Right lobe of liver (tissue), 6 donors: ENCODE measurements around the gene PTGER2. TPM values are rescaled to one million over a fixed set of nuclear protein-coding genes. Genes with fewer than 3 reads are reported as not detected.
A peak's percentile ranks its signal among the peaks of the same experiment; 100 is the strongest.

Experiments used
- ATAC-seq, 4 donors: fragments of 200-7000 bp; cut with Tn5 transposase; one replicate each; pipeline ENCODE4 v1.9.1; 2020; ENCODE audit warnings: mild to moderate bottlenecking in 4 of 4, moderate library complexity in 4 of 4
- DNase-seq, 3 donors: peaks; one replicate each; pipeline ENCODE4 v3.0.0-alpha.2; 2020
- H3K27ac ChIP-seq, 3 donors: fragments of 200-600 bp; one replicate each; pipeline ENCODE4 v1.8.0; 2022
- H3K27me3 ChIP-seq, 2 donors: fragments of 200-600 bp; one replicate each; pipeline ENCODE4 v1.8.0; 2022
- H3K36me3 ChIP-seq, 4 donors: fragments of 200-600 bp; sonication (generic) in 1 of 4; one replicate each; pipeline versions ENCODE4 v1.5.1 to v1.8.0; 2017 to 2022; ENCODE audit warnings: control low read depth in 1 of 4
- H3K4me1 ChIP-seq, 4 donors: fragments of 200-600 bp; sonication (generic) in 1 of 4; one replicate each; pipeline versions ENCODE4 v1.5.1 to v1.8.0; 2017 to 2022; ENCODE audit warnings: control low read depth in 1 of 4
- H3K4me3 ChIP-seq, 3 donors: fragments of 200-600 bp; one replicate each; pipeline ENCODE4 v1.8.0; 2022
- H3K9me3 ChIP-seq, 4 donors: fragments of 200-600 bp; sonication (generic) in 1 of 4; one replicate each; pipeline versions ENCODE4 v1.5.1 to v1.8.0; 2017 to 2022; ENCODE audit warnings: control low read depth in 1 of 4
- POLR2A ChIP-seq: fragments of 450-650 bp; IDR thresholded peaks from one replicate; pipeline ENCODE4 v1.6.1; 2017; ENCODE audit warnings: antibody characterized with exemption, mild to moderate bottlenecking
- WGBS: methylation state at CpG from one replicate; pipeline ENCODE4 v1.1.6; 2018; ENCODE audit warnings: low coverage, low lambda C conversion rate; ENCODE audit not compliant: insufficient coverage; ENCODE audit errors: missing lambda C conversion rate; 5-methylcytosine and 5-hydroxymethylcytosine counted together
- intact Hi-C, 2 donors: fragments of 100-400 bp; cut with DNase I; formaldehyde crosslinking; loops; one replicate each; pipeline versions ENCODE4 v1.11.2 to v1.14.1; 2022
- total RNA-seq, 6 experiments: library from RNA; depleted of rRNA in 2 of 6; stranded (reverse); fragments of >200 nt in 2 of 6; fragmentation: NEBNext Ultra II Directional in 3 of 6; extraction: Animal tissue kit (Norgen Biotek cat#: 25700) in 3 of 6; gene quantifications; one replicate each; pipeline versions ENCODE4 v1.1.0 to v1.2.4, GENCODE V29; 2016 to 2023
- TF ChIP-seq, protein P1 (sequence below), 4 donors: fragments of 200-600 bp in 3 of 4; fragments of 450-650 bp in 1 of 4; IDR thresholded peaks; one replicate each; pipeline versions ENCODE4 v1.5.1 to v1.8.0; 2016 to 2022; ENCODE audit warnings: antibody characterized with exemption in 4 of 4, mild to moderate bottlenecking in 2 of 4
- donor health status: DM: no; HTN: yes; CAD: no.
- donor health status: DM: no; HTN: no; CAD: no.
- donor health status: DM: no; HTN: no; CAD: no.
- donor health status: DM: no; HTN: yes; CAD: no.
- donor health status: DM: no; HTN: yes; CAD: no.

PTGER2 gene
- total RNA-seq, 6 experiments from 2014 or later, result 0.24 to 1.9 (median 0.51) TPM

DNA sequence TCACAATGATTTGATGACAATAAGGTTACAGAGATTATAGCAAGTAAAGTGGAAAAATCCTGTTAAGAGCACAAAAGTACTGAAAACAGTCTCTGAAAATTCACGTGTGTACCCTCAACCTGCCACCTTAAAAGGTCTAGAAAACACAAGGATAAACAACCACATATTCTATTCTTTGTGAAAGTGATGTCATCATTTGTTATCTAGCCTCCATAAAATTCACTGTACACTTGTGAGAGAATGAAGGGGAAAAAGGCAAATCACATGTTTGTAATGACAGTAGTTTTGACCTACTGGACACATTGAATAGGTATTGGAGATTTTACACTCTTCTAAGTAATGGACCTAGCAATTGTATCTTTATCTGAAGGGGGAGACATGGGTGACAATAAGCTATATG is 42.6 kb upstream of the PTGER2 start:
- intact Hi-C loops, result no loop called here
- no peak for DNase-seq
- TF ChIP-seq, protein P1, sequence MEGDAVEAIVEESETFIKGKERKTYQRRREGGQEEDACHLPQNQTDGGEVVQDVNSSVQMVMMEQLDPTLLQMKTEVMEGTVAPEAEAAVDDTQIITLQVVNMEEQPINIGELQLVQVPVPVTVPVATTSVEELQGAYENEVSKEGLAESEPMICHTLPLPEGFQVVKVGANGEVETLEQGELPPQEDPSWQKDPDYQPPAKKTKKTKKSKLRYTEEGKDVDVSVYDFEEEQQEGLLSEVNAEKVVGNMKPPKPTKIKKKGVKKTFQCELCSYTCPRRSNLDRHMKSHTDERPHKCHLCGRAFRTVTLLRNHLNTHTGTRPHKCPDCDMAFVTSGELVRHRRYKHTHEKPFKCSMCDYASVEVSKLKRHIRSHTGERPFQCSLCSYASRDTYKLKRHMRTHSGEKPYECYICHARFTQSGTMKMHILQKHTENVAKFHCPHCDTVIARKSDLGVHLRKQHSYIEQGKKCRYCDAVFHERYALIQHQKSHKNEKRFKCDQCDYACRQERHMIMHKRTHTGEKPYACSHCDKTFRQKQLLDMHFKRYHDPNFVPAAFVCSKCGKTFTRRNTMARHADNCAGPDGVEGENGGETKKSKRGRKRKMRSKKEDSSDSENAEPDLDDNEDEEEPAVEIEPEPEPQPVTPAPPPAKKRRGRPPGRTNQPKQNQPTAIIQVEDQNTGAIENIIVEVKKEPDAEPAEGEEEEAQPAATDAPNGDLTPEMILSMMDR (IDR thresholded peaks at IDR 0.05), result no peak
- TF ChIP-seq POLR2A, result no peak
- no peak overlapping the region for H3K4me3 ChIP-seq
- no peak for ATAC-seq
- H3K9me3 ChIP-seq, result no peaks in the 10 kb centered on the region
- no peaks in the 10 kb centered on the region for H3K36me3 ChIP-seq
- 50% methylated on average over 1 of the region's 1 CpG for WGBS
- no peak overlapping the region for H3K27ac ChIP-seq
- H3K4me1 ChIP-seq, result peaks cover 0 to 6% (median 0%) of the 10 kb centered on the region in 4 donors
- peaks cover 0 to 17% of the 10 kb centered on the region in 2 donors for H3K27me3 ChIP-seq

DNA sequence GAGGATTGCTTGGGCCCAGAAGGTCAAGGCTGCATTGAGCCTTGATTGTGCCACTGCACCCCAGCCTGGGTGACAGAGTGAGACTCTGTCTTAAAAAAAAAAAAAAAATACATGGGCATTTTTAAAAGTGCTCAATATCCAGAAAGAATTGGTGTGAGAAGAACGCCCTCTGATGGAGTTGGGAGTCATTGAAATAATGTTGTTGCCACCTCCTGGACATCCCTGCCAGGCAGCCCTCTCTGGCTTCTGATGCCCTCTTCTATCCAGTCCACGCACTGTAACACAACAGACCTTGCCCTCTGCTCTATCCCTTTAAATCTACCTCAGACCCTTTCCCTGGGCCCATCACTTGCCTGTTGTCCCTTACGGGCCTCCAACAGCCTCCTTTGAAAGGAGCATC is 41.7 kb upstream of the PTGER2 start:
- Histone ChIP-seq H3K27ac (no peak overlapping the region), H3K36me3 (no peaks in the 10 kb centered on the region), H3K27me3 (peaks cover 0 to 14% of the 10 kb centered on the region in 2 donors), H3K4me1 (peaks cover 0 to 6% (median 0%) of the 10 kb centered on the region in 4 donors), H3K9me3 (no peaks in the 10 kb centered on the region), H3K4me3 (no peak overlapping the region)
- DNase-seq (no peak), ATAC-seq (peak in 1 of 4 donors; percentile 35)
- intact Hi-C loops, result no loop called here
- no peak for TF ChIP-seq POLR2A
- TF ChIP-seq, protein P1 (IDR thresholded peaks at IDR 0.05), result peak in 1 of 4 donors; percentile 4
- 34% methylated on average over 3 of the region's 3 CpGs for WGBS

DNA sequence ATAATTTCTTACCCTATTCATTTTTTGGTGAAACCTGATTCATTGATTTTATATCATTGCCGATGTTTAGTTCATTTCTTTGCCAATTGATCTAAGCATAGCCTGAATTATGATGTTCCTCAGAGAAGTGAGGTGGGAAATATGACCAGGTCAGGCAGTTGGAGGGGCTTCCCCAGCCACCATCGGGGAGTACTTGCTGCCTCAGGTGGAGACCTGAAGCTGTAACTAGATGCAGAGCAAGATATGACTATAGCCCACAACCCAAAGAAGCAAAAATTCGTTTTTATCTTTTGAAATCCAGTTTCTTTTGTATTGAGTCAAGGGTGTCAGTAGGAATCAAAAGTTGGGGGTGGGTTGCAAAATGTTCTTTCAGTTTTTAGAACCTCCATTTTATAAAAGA is 38.7 kb upstream of the PTGER2 start:
- intact Hi-C loops, result no loop called here

DNA sequence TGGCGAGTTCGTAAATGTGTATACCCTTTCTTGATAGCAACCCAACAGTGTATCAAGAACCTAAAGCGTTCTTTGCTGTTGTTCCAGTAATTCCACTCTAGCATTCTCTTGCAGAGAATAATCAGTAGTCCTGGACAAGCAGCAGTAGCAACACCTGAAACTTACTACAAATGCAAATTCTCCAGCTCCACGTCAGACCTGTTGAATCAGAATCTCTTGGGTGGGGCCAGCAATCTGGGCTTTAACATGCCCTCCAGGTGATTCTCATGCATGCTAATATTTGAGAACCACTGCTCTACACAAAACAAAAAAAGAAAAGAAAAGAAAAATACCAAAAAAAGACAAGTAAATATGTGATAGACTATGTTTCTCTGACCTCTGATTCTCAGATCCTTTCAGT is 36.6 kb upstream of the PTGER2 start:
- no peaks in the 10 kb centered on the region for H3K27me3 ChIP-seq
- ATAC-seq (no peak), DNase-seq (no peak)
- H3K4me3 ChIP-seq, result no peak overlapping the region
- TF ChIP-seq, protein P1 (IDR thresholded peaks at IDR 0.05), result no peak
- TF ChIP-seq POLR2A, result no peak
- no peaks in the 10 kb centered on the region for H3K9me3 ChIP-seq
- 77% methylated on average over 4 of the region's 4 CpGs for WGBS
- no peak overlapping the region for H3K27ac ChIP-seq
- intact Hi-C loops, result no loop called here
- no peaks in the 10 kb centered on the region for H3K36me3 ChIP-seq
- H3K4me1 ChIP-seq, result no peaks in the 10 kb centered on the region

More for the DNA sequence above, 38.7 kb upstream of the PTGER2 start:
- H3K27me3 ChIP-seq, result no peaks in the 10 kb centered on the region
- no peaks in the 10 kb centered on the region for H3K9me3 ChIP-seq
- no peak overlapping the region for H3K27ac ChIP-seq
- no peak for ATAC-seq
- H3K36me3 ChIP-seq, result no peaks in the 10 kb centered on the region
- H3K4me1 ChIP-seq, result no peaks in the 10 kb centered on the region
- TF ChIP-seq, protein P1 (IDR thresholded peaks at IDR 0.05), result no peak
- TF ChIP-seq POLR2A, result no peak
- H3K4me3 ChIP-seq, result no peak overlapping the region
- 43% methylated on average over 3 of the region's 3 CpGs for WGBS
- no peak for DNase-seq

DNA sequence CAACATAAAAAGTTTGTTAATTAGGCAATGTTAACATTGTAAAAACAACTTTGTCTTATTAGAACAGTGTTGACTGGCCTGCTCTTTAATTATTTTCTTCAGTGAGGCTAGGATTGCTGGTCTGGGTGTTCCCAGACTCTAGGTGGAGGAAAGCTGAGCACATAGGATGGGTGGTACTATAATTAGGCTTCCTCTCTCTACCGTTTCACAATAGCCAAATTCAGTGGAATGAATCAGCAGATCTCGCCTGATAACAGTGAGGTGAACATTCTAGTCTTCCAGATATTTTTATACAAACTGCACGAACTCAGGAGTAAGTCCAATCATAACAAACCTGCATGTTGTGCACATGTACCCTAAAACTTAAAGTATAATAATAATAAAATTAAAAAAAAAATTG is 34.7 kb upstream of the PTGER2 start:
- Histone ChIP-seq H3K4me1 (no peaks in the 10 kb centered on the region), H3K4me3 (no peak overlapping the region), H3K27ac (no peak overlapping the region), H3K36me3 (no peaks in the 10 kb centered on the region), H3K9me3 (no peaks in the 10 kb centered on the region), H3K27me3 (no peaks in the 10 kb centered on the region)
- WGBS, result 18% methylated on average over 3 of the region's 3 CpGs
- intact Hi-C loops, result no loop called here
- ATAC-seq, result peak in 1 of 4 donors; percentile 30
- TF ChIP-seq POLR2A, result no peak
- TF ChIP-seq, protein P1 (IDR thresholded peaks at IDR 0.05), result no peak
- no peak for DNase-seq
